Gastrocnemius medialis (tissue), 4 donors: Measurements from ENCODE around the gene PAPLN.

Experiments used
- CTCF ChIP-seq, 5 experiments: fragments of 450-650 bp in 3 of 5; fragments of 200-600 bp in 2 of 5; sonication (generic) in 2 of 5; IDR thresholded peaks in 4 of 5; conservative IDR thresholded peaks in 1 of 5; 1 replicate in 4 of 5; 2 replicates in 1 of 5; pipeline ENCODE4 v1.5.1; 2016 to 2019; ENCODE audit warnings: antibody characterized with exemption in 5 of 5, mild to moderate bottlenecking in 3 of 5, moderate library complexity in 3 of 5
- POLR2A ChIP-seq, 2 donors: fragments of 450-650 bp; IDR thresholded peaks; one replicate each; pipeline ENCODE4 v1.6.1; 2017; ENCODE audit warnings: antibody characterized with exemption in 2 of 2, mild to moderate bottlenecking in 2 of 2, moderate library complexity in 2 of 2

- TF ChIP-seq CTCF (IDR thresholded peaks at IDR 0.05 in 4 of 5, conservative IDR thresholded peaks at IDR 0.05 in 1 of 5): no peak
- TF ChIP-seq POLR2A (IDR thresholded peaks at IDR 0.05): no peak
Measured at GRCh38 chr14:73290279-73290678, 53.0 kb downstream of the PAPLN start.
